ENCODE measurements around the gene C10orf88. TPM values are rescaled to one million over a fixed set of nuclear protein-coding genes. Genes with fewer than 3 reads are reported as not detected.

C10orf88 gene
- total and polyA plus RNA-seq, 2 of the 8 experiments (the other 6 are each of a cell fraction or from before 2014, with no cell fraction given) = 3.2 to 11.0 TPM

DNA sequence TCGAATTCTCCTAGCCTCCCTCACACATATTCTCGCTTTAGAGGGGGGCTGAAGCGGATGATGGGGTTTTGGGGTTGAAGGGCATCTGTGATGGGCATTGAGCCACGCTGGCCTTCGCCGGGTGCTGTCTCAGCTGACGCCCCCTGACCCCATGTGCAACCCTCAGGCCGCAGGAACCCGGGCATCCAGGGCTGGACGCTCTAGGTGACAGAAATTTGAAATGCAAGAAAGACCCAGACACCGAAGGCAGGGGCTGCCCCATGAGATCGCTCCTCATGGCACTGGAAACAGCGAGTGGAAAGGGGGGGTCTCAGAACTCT is 664 bp upstream of the C10orf88 start:
- Histone ChIP-seq H4K8ac (ENCODE audit: extremely low read depth, insufficient read depth, low read length) (0 out of 2 replicates have a peak overlapping the region, but pooled peaks have one; percentile 97), H3K79me1 (ENCODE audit: low read depth, low read length) (no peaks in the 10 kb centered on the region), H3K56ac (replicated peaks; ENCODE audit: insufficient read length, low read depth, low read length) (no peak overlapping the region), H4K5ac (ENCODE audit: insufficient read length, low read depth, low read length) (no peak overlapping the region), H3K36me3 (ENCODE audit: control insufficient read depth in 2 of 4, insufficient read depth in 4 of 4, low read length in 3 of 4) (peaks cover 0 to 4% (median 3%) of the 10 kb centered on the region in 4 experiments; a peak in 4 of 8 replicates), H2AK5ac (ENCODE audit: low read depth, low read length) (no peak overlapping the region), H3K4me1 (replicated peaks in 1 of 4; ENCODE audit: control insufficient read depth in 3 of 4, insufficient read depth in 4 of 4, low read length in 3 of 4) (peaks cover 0 to 3% (median 0%) of the 10 kb centered on the region in 4 experiments; a peak in 1 of 7 replicates), H2BK15ac (ENCODE audit: low read length) (no peak overlapping the region), H3K79me2 (ENCODE audit: control insufficient read depth in 1 of 2, insufficient read depth in 2 of 2, low read length in 2 of 2) (peaks cover 0 to 9% of the 10 kb centered on the region in 2 experiments; a peak in 1 of 4 replicates), H3K9me3 (ENCODE audit: insufficient read depth in 2 of 2, low read depth in 1 of 2, low read length in 1 of 2) (peaks cover 7 to 8% of the 10 kb centered on the region in 2 experiments; a peak in 3 of 4 replicates), H3K4ac (replicated peaks; ENCODE audit: insufficient read length, low read depth, low read length) (no peak overlapping the region), H2AFZ (ENCODE audit: low read length) (peak overlapping the region; percentile 100), H2BK12ac (ENCODE audit: low read depth, low read length) (peak overlapping the region; percentile 99), H3K18ac (ENCODE audit: extremely low read depth, low read length) (peak overlapping the region; percentile 93; the same call in 1 of the 2 replicates), H3K4me3 (ENCODE audit: extremely low read depth in 1 of 4, insufficient read depth in 2 of 4, low read depth in 3 of 4, low read length in 4 of 4) (peak overlapping the region in 1 of 4 experiments; percentile 92; a peak in 1 of 8 replicates), H2BK5ac (ENCODE audit: low read depth, low read length) (no peak overlapping the region), H3K4me2 (ENCODE audit: insufficient read depth in 1 of 2, low read depth in 2 of 2, low read length in 2 of 2) (peak overlapping the region; percentile 40 to 66; a peak in 2 of 4 replicates), H3K14ac (ENCODE audit: insufficient read length) (no peak overlapping the region), H3K23me2 (ENCODE audit: low read depth, low read length) (peaks cover 4% of the 10 kb centered on the region; the same call in 1 of the 2 replicates), H4K91ac (replicated peaks; ENCODE audit: insufficient read length, low read length) (no peak overlapping the region), H3K27me3 (replicated peaks in 1 of 4; ENCODE audit: control insufficient read depth in 3 of 4, extremely low read depth in 1 of 4, insufficient read depth in 3 of 4, low read length in 3 of 4) (peaks cover 7 to 15% (median 13%) of the 10 kb centered on the region in 4 experiments), H2BK20ac (ENCODE audit: low read length) (no peak overlapping the region), H2BK120ac (replicated peaks; ENCODE audit: low read depth, low read length) (no peak overlapping the region), H3K23ac (ENCODE audit: insufficient read length) (no peak overlapping the region), H4K20me1 (replicated peaks in 1 of 2; ENCODE audit: control insufficient read depth in 1 of 2, insufficient read depth in 2 of 2, low read length in 2 of 2) (no peaks in the 10 kb centered on the region), H3K27ac (ENCODE audit: low read depth, low read length) (no peak overlapping the region), H3K9ac (replicated peaks in 1 of 4; ENCODE audit: extremely low read depth in 1 of 4, low read depth in 3 of 4, low read length in 3 of 4) (no peak overlapping the region)
- whole genome bisulfite sequencing, 2 experiments (ENCODE audit: extremely low coverage in 1 of 2, insufficient coverage in 1 of 2, insufficient read length in 1 of 2, insufficient replicate concordance in 2 of 2, low coverage in 1 of 2, low lambda C conversion rate in 2 of 2, missing lambda C conversion rate in 1 of 2) = 95% methylated on average over 13 of the region's 13 CpGs; no CpG with 5 or more reads in 1 of the 2 experiments
- ChIA-PET CTCF (ENCODE audit: partially characterized antibody) (no interaction called here), POLR2A (ENCODE audit: partially characterized antibody) (interaction anchor here (1.4 kb wide), 2 partner anchors 26 to 109 kb away, joined by 4 to 6 read pairs; partner anchors contain the start of gene CUZD1)
- FAIRE-seq = no peak
- no peak for DNase-seq (ENCODE audit: low read depth in 1 of 2, low spot score in 2 of 2)
- TF ChIP-seq RNF2 (IDR thresholded peaks at IDR 0.05; ENCODE audit: borderline replicate concordance, low read depth, low read length, missing control alignments, poor library complexity, severe bottlenecking) = peak; percentile 63
- no peak for TF ChIP-seq CEBPB (IDR thresholded peaks at IDR 0.05; ENCODE audit: low read depth, low read length)
- TF ChIP-seq KDM1A (IDR thresholded peaks at IDR 0.05; ENCODE audit: borderline replicate concordance, low read length) = 0 out of 2 replicates have a peak, but pooled peaks have one; percentile 7
